ENCODE measurements around the gene NF2. TPM values are rescaled to one million over a fixed set of nuclear protein-coding genes. Genes with fewer than 3 reads are reported as not detected.

NF2 gene
- total RNA-seq, 1 donor from 2014 or later = 17.3 TPM

- ATAC-seq = no peak
- DNase-seq (ENCODE audit: low spot score) = no peak
Observed at GRCh38 chr22:29737251-29738117, 134.1 kb downstream of the NF2 start.

GRCh38 chr22:29738118-29738815 lies 134.8 kb downstream of the NF2 start:
- ATAC-seq (no peak), DNase-seq (ENCODE audit: low spot score) (no peak)

GRCh38 chr22:29739346-29739875 lies 136.0 kb downstream of the NF2 start:
- ATAC-seq (no peak), DNase-seq (ENCODE audit: low spot score) (no peak)

GRCh38 chr22:29740216-29740615 lies 136.8 kb downstream of the NF2 start:
- ATAC-seq (no peak), DNase-seq (ENCODE audit: low spot score) (no peak)

DNA sequence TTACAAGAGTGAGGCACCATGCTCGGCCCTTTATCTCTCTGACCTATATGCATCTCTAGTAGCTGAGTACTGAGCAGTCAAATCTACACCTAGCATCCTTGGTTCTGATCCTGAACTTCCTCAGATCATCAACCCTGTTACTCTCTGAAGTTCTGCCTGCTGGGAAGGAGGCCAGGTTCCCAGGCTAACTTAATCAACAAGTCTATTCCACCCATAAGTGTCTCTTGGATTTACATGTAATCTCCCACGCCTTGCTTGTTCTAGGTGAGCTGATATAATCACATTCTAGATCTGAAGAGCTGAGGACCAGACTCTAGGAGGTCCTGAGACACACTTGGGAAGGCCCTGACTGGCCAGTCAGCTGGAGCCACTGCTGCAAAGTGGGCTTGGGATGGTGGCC lies 138.5 kb downstream of the NF2 start:
- ATAC-seq = no peak

DNA sequence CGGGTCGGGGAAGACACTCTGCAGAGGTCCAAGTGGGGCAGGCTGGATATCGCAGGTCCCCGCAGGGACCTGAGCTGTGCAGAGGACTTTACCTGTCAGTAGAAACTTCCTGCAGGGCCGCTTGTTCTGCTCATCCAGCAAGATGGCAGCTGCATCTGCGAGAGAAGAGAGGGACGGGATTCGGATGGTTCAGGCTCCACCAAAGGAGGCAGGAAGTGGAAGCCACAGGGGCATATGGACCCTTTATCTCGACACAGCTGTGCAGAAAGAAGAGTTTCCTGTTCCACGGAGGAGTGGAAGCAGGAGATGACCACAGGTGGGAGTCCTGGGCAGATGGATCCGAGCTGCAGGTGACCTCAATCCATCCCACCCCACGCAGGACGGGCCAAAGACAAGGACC lies 138.9 kb downstream of the NF2 start:
- ATAC-seq (no peak), DNase-seq (ENCODE audit: low spot score) (no peak)

More for the DNA sequence above, 138.5 kb downstream of the NF2 start:
- DNase-seq (ENCODE audit: low spot score) = no peak

- peak; percentile 62 for ATAC-seq
Observed at GRCh38 chr22:29744902-29745301, 141.5 kb downstream of the NF2 start.

GRCh38 chr22:29747832-29748231 lies 144.4 kb downstream of the NF2 start:
- ATAC-seq = no peak

More at GRCh38 chr22:29744902-29745301, 141.5 kb downstream of the NF2 start:
- DNase-seq (ENCODE audit: low spot score) = no peak

More at GRCh38 chr22:29747832-29748231, 144.4 kb downstream of the NF2 start:
- no peak for DNase-seq (ENCODE audit: low spot score)

Other genes with a start within 250 kb of the NF2 start
- gene AP1B1, start 215.1 kb upstream of the NF2 start, total RNA-seq = 37.9 TPM
- gene RFPL1, start 165.1 kb upstream of the NF2 start, total RNA-seq = 0.45 TPM
- 0.15 TPM for gene NEFH, start 123.4 kb upstream of the NF2 start, total RNA-seq
- 17.4 TPM for gene THOC5, start 49.9 kb upstream of the NF2 start, total RNA-seq
- 119 TPM for gene NIPSNAP1, start 22.5 kb upstream of the NF2 start, total RNA-seq
- not detected for gene CABP7, start 116.4 kb downstream of the NF2 start, total RNA-seq
- 11.1 TPM for gene ZMAT5, start 163.4 kb downstream of the NF2 start, total RNA-seq
- gene UQCR10, start 163.7 kb downstream of the NF2 start, total RNA-seq = 65.5 TPM
- 46.9 TPM for gene ASCC2, start 234.6 kb downstream of the NF2 start, total RNA-seq